HG03378 (cell line): ENCODE measurements around the gene ZIC5.
"Not testable (repeated sequence)": the region's sequence is repeated elsewhere in the genome, so short reads cannot be mapped to it uniquely, and the experiment has no call there.

Source experiments
- ATAC-seq: cut with Tn5 transposase; IDR thresholded peaks from one replicate; pipeline ENCODE4 v1.9.1; 2021; ENCODE audit warnings: mild to moderate bottlenecking, moderate library complexity; ENCODE audit not compliant: unreplicated experiment

ZIC5 gene

DNA sequence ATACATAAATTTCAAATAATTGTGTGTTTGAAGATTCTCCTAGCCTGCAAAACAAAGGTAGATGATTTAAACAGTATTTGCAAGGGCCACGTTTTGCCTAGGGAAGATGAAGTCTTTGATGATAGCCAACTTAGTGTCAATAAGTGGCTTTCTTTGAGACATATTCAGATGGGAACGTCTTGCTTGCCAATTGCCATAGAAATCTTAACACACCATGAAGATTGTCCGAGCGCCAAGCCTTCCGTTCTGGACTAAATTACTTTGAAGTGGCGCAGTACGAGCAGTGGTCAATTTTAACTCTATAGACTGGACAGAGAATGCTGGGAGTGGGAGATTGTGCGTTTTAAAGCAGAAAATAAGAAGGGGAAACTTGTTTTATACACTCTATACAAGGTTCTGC is 9.9 kb downstream of the ZIC5 start:
- ATAC-seq: no peak

DNA sequence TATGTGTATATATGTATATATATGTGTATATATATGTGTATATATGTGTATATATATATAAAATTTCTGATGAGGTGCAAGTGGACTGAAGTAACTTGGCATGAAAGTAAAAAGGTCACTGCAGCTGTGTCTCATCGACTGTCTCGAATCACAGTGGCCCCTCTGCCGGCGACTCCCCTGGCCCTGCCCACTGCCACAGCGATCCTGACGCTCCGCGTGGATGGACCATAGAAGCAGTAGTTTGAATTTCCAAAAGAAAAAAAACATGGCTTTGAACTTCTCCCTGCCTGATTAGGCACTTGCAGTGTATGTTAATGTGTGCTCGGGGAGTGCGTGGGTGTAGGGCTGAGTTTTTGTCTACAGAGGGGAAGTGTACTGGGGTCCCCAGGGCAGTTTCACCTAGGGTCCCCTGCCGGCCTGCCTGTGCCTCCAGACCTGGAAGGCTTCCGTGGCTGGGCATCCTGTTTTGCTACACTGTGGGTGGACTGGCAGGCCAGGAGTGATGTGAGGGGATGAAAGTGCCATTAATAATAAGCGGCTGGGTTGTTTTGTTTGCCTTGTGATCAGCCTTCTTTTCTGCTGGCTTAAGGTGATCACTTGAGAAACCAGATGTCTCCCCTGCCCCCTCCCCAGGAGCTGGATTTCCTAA is 10.8 kb downstream of the ZIC5 start:
- ATAC-seq: no peak

DNA sequence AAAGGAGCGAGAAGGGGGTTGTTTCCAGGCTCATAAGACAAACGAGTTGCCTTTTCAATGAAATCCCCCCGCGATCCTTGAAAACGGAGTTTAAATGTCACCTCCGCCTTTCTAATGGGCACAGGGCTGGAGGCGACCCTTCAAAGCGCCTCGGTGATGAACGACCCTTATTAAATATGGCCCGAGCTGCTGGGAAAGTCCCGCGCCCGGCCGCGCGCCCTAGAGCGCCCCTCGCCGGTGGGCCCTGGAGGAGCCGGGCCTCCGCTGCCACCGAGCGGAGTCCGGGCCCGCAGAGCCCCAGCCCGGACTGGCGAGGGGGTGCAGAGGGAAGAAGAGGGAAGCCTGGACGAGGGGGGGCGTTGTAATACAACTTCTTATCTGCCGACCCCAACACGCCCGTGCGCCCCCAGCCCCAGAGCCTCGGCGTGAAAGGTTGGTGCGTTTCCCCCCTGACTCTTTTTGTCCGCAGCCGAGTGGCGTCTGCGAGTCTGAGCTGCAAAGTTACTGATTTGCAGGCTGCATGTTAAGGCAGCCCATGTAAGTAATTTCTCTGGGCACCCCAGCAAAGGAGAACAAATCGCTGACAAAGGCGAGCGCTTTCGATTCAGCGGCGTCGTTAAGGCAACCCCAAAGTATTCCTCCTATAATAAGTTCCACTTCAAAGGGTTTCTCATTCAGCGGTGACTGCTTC is 11.9 kb downstream of the ZIC5 start:
- no peak for ATAC-seq

DNA sequence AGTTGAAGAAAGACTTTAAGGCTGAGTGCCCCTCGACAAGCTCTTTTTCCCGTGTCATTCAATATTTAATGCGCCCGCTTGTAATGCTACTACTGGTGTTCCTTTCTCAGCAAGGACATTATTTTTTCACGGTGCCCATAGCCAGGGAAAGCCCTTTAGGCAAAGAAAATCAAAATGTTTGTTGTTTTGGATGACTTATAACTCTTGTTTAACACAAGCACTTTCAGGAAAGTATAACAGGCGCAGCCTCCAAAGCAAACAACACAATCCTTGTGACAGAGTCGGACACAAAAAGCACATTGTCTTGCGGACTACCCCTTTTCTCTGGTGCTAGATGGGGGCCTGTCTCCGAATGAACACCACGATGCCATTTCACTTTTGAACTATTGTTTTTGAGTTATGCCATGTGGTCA is 12.4 kb downstream of the ZIC5 start:
- no peak for ATAC-seq

DNA sequence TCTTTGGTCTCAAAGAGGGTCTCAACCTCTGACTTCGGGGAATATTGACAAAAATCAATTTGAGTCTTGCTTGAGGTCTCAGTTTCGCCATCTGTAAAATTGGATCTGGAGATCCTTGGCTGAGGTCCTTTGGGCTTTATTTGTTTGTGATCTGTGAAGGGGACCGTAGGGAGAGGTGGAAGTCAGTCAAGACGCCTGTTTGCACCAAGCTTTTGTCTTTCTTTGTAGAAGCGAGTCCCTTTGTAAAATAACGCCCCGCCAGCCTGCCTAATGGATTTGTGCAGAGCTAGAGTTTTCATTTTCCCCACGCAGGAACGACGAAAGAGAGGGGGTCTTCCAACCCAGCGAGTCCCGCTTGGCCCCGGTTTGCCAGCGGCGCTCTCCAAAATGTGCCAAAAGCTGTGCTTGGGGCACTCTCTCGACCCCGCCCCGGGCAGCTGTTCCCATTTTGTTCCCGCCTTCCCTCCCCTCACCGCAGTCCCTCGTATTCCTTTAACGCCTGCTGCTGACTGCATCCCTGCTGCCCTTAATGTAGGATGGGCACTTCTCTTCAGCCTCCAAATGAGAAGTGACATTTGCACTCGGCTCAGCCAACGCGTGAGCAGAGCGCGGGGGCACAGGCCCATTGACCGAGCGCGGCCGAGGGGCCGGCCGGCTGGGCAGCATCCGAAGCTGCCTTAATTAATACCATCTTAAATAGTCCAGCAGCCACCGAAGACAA is 13.0 kb downstream of the ZIC5 start:
- no peak for ATAC-seq

DNA sequence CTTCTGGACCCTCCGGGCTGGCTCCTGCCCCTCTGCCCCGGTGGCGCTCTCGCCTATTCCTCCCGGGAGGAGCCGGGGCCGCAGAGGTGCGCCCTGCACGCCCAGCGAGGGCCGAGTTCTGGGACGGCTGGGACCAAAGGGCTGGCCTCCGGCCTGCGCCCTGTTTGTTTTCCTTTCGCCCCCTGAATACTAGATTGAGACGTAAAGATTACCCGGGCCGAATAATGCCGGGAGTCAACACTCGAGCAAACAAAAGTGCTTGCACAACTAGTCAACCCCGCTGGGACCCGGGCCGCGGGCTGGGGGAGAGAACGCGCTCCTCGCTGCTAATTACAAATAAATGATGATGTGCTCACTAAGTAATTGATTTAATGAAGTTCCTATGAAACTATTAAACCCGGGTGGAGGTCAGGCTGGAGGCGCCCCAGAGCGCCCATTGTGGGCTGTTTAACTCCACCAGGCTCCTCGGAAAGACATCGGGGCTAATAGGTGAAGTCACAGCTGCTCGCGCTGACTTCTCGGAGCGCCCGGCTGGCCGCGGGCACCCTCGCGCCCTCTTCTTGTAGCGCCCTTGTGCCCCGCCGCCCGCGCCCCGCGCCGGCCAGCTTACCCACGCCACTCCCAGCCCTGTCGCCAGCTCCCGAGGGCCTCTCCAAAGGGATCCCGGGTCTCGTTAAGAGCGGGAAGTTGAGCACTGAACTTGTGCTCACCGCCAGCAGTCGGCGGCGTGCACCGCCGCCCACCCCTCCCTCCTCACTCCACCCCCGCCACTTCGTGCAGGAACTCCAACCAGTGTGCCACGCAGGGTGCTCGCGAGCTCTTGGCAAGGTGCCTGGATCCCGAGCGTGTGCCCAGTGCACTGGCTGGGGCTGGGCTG is 14.9 kb downstream of the ZIC5 start:
- ATAC-seq: no peak

DNA sequence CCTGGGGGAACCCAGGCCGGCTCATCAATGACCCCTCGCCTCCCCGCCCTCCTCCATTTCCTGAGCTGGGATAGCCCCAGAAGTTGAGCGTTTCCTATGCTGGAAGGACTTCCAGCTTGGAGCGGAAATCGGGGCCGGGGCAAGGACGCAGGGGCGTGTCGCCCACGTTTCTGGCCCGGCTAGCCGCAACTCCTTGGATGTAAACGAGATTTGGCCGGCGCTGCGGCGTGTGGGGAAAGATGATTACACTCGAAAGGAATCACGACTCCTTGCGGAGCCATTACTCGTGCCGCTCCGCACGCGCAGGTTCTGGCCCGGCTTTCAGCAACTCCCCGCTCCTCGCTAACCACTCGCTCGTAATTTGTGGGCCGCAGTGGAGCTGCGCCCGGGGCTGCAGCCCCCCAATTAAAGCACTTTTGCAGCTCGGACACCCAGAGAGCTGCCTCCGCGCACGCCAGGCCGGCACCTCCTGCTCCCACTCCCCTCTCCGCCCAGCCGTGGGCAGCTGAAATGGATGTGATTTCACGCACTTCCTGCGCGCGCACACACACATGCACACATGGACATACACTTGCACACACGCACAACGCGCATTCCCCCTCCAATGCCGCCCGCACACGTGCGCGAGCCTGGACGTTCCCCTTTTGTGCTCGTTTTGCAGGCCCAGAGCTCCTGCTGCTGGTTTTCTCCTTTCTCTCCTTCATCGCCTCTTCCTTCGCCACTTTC is 15.7 kb downstream of the ZIC5 start:
- no peak for ATAC-seq

DNA sequence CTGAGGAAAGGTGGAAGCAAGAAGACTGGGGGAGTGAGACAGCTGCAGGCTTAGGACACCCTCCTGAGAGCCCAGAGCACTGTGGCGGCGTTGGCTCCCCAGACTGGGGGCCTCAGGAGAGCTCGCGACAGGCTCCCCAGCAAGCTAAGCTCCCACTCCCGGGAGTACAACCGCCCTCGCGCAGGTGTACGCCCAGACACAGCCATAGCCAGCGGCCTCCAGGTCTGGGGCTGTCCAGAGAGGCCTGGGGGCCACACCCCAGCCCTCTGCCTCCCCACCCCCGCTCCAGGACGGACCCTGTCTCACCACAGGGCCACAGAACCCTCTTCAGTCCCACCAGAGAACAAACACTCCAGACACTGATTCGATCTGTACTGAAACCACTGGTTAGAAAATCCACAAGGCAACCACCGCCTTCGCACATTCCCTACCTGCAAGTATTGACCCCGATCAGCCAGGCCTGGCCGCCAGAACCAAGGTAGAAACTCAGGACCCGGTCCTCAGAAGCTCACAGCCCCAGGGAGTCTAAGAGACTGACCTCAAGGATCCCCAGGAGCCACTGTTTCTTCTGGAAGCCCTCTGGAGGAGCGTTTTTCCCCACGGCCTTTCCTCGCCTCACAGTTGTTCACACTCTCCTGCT is 16.3 kb downstream of the ZIC5 start:
- no peak for ATAC-seq

DNA sequence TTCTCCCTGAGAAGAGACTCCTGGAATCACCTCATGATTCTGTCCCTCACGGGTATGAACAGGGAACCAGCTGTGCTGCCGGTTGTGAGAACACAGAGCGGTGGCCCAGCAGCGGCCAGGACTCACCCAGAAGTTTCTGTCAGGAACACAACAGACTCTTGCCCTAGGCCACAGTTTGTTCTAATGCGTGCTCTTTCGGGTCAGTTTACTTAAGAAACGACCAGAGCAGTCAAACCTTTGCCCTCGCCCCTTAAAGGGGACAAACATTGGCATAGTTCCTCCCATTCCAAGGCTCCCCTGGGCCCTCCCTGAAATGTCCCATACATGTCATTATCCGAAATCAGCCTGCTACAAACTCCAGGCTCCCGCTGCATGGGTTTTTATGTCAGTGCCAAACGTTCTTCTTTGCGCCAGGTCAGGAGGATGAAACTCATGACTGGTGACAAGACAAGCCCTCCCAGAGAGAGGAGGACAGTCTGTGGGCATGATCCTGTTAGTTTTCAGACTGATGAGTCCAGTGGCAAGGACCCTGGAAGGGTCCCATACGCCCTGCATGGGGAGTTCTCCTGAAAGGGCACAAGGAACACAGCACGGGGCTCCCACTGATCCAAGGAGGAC is 18.3 kb downstream of the ZIC5 start:
- no peak for ATAC-seq

DNA sequence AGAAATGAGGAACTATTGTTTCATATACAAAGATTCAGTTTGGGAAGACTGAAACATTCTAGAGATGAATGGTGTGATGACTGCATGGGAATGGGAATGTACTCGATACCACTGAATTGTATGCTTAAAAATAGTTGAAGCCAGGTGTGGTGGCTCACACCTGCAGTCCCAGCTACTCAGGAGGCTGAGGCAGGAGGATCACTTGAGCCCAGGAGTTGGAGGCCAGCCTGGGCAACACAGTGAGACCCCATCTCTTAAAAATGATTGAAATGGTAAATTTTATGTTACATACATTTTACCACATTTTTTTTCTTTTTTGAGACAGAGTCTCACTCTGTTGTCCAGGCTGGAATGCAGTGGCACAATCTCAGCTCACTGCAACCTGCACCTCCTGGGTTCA is 19.9 kb downstream of the ZIC5 start:
- not testable (repeated sequence) for ATAC-seq

DNA sequence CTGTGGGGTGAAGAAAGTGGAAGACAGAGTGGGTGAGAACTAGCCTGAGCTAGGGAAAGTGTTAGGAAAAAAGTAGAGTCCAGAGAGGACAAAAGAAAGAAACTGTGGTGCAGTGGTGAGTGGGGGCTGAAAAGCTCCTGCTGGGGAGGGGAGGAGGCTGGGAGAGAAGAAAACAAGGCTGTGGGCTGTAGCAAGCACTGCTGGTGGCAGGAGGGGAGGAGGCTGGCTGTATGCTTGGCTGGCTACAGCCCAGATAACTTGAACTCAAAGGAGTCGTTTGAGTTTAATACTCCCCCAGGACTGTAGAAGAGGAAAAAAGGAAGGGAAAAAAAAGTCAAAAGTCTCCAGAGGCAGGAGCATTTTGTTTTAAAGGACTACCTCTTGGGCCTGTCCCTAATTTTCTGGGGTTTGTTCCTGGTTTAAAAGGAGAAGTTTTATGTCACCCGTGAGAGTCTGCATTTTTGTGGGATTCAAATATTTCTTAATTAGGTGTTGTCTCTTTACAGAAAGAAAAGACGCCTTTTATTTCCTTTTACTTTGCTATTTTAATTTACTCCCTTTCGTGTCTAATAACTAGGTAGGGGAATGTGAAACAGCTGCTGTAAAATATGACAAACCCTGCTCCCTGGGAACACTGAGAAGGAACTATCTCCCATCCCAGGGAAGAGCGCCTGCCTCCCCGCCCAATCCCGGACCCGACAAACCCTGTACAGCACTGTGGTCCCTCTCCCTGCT is 21.7 kb downstream of the ZIC5 start:
- ATAC-seq: no peak

DNA sequence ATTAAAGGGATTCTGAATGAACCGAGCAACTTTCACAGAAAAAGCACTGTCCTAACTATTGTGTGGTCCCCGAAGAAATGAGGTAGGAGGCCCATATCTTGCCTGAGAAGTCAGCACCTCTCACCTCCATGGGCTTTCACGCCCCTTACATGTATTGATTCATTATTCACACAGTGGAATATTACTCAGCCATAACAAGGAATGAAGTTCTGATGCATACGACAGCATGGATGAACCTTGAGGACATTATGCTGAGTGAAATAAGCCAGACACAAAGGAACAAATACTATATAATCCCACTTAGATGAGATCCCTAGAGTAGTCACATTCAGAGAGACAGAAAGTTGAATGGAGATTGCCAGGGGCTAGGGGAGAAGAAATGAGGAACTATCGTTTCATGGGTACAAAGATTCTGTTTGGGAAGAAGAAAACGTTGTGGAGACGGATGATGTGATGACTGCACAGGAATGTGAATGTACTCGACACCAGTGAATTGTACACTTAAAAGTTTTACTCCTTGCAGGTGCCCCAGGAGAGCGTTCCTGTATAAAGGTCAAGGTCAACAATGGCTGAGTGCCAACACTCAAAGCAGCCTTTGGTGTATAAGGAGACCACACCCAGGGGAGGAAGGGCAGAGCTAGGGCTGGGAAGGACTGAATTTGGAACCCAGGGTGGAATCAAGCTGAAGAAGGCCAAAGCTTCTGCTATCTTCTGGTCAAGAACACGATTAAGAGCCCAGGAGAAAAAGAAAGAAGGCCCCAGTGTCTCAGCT is 22.5 kb downstream of the ZIC5 start:
- ATAC-seq: no peak

DNA sequence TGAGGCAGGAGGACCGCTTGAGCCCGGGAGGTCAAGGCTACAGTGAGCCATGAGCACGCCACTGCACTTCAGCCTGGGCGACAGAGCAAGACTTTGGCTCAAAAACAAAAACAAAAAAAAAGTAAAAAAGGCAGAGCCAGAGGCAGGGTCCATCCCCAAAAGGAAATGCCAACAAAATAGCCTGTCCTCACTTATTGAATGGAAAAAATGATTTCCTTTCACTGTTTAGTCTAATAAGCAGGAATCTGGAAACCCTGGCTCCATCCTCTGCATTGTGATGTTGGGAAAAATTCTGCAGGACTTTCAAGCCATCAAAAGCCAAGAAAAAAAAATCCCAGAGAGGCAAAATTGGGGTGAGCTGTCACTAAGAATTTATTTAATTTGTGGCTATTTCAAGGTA is 23.2 kb downstream of the ZIC5 start:
- ATAC-seq: no peak

DNA sequence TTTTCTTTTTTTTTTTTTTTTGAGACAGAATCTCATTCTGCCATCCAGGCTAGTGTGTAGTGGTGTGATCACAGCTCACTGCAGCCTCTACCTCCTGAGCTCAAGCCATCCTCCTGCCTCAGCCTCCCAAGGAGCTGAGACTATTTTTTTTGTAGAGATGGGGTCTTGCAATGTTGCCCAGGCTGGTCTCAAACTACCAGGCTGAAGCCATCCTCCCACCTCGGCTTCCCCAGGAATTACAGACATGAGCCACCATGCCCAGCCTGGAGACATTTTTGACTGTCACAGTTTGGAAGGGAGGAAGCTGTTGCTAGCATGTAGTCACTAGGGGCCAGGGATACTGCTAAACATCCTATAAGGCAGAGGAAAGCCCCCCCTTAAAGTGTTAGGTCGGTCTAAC is 23.9 kb downstream of the ZIC5 start:
- no peak for ATAC-seq

DNA sequence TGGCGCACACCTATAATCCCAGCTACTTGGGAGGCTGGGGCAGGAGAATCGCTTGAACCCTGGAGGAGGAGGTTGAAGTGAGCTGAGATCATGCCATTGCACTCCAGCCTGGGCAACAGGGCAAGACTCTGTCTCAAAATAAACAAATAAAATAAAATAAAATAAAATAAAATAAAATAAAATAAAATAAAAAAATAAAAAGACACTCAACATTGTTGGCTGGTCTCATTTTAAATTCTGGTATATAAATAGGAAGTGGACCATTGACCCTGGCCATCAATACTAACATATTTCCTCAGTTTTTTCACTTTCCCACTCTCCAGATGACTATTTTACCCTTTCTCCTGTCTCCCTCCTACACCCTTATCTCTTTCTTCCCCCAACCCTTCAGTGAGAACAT is 26.1 kb downstream of the ZIC5 start:
- not testable (repeated sequence) for ATAC-seq

DNA sequence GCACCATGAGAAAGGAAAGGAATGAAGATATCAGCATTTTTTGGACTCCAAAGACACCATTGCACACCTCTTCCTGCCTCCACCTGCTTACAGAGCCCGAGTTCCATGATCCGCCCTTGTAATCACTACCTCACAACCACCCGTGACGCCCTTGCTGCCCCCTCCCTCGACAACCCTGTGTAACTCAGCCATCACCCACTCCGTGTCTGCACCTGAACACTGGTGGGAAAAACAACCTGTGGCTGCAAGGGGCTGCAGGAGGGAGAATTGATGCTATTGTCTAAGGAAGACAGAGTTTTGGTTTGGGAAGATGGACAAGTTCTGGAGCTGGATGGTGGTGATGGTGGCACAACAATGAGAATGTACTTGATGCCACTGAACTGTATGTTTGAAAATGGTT is 27.0 kb downstream of the ZIC5 start:
- no peak for ATAC-seq

DNA sequence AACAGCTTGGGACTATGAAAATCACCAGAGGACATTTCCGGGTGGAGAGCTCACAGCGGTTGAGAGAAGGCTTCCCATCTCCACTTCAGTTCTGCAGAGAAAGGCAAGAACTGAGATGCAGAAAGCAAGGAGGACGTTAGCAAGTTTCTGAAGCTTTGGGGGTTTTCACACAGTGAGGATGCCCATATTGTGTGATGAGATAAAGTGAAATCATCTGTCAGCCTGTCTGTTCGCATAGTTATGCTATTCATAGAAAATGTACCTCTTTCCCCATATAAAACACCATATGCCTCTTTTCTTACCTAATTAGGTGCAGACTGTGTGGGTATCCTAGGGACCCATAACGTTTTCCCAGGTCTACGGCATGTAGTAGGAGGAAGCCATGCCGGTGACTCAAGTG is 27.5 kb downstream of the ZIC5 start:
- no peak for ATAC-seq

DNA sequence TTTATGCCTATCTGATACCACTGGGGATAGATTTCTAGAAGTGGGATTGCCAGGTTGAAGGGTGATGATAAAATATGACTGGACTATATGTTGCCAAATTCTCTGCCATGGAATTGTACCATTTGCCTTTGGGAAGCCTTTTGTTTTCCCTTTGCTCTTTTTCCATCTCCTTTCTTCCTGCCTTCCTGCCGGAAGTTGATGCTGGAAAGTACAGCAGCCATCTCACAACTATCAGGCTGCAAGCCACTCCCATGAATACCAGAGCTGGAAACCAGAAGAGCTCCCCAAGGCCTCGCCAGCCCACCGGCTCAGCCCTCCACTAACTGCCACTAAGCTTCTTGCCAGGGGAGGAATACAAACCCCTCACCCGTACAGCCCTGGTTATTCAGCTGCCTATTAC is 29.7 kb downstream of the ZIC5 start:
- ATAC-seq: no peak
